Osteoblast (primary cell): Measurements from ENCODE around the gene LRRC28. TPM values are rescaled to one million over a fixed set of nuclear protein-coding genes. Genes with fewer than 3 reads are reported as not detected.
A peak's percentile ranks its signal among the peaks of the same experiment; 100 is the strongest.

Experiments
- DNase-seq: peaks from one replicate; pipeline ENCODE4 v3.0.0; 2011; ENCODE audit warnings: low spot score, mixed read lengths; ENCODE audit not compliant: insufficient read length; ENCODE audit errors: missing footprints
- H2AFZ ChIP-seq: 2 replicates; pipeline ENCODE4 v1.6.0; 2011; ENCODE audit warnings: mild to moderate bottlenecking, low read length
- H3K27ac ChIP-seq: 2 replicates; pipeline ENCODE4 v1.5.1; 2011; ENCODE audit warnings: mild to moderate bottlenecking, low read depth, low read length, moderate library complexity
- H3K27me3 ChIP-seq: 2 replicates; pipeline ENCODE4 v1.6.0; 2012; ENCODE audit warnings: mild to moderate bottlenecking, control low read depth, inconsistent platforms, low read length, moderate library complexity; ENCODE audit not compliant: insufficient read depth
- H3K36me3 ChIP-seq: 2 replicates; pipeline ENCODE4 v1.5.1; 2011; ENCODE audit warnings: mild to moderate bottlenecking, low read length, control low read depth, moderate library complexity; ENCODE audit not compliant: insufficient read depth
- H3K4me1 ChIP-seq: 2 replicates; pipeline ENCODE4 v1.5.1; 2011; ENCODE audit warnings: mild to moderate bottlenecking, low read length, control low read depth, moderate library complexity; ENCODE audit not compliant: insufficient read depth
- H3K4me2 ChIP-seq: 2 replicates; pipeline ENCODE4 v1.6.0; 2011; ENCODE audit warnings: mild to moderate bottlenecking, low read length; ENCODE audit not compliant: insufficient read depth
- H3K4me3 ChIP-seq: fragments of 200-600 bp; sonication (generic); 3 replicates; pipeline ENCODE4 v1.5.1; 2012; ENCODE audit warnings: mild to moderate bottlenecking, low read length, inconsistent platforms; ENCODE audit not compliant: insufficient read depth
- H3K79me2 ChIP-seq: 2 replicates; pipeline ENCODE4 v1.6.0; 2012; ENCODE audit warnings: mild to moderate bottlenecking, low read length, control low read depth, inconsistent platforms; ENCODE audit not compliant: insufficient read depth
- H3K9me3 ChIP-seq: 2 replicates; pipeline ENCODE4 v1.5.1; 2011; ENCODE audit warnings: low read depth, low read length, control low read depth
- H4K20me1 ChIP-seq: 2 replicates; pipeline ENCODE4 v1.6.0; 2012; ENCODE audit warnings: mild to moderate bottlenecking, low read length, control low read depth; ENCODE audit not compliant: insufficient read depth
- total RNA-seq: library from RNA; depleted of rRNA; stranded (reverse); fragments of >200 nt; gene quantifications from 2 replicates; pipeline ENCODE4 v1.2.3, GENCODE V29; 2012
- TF ChIP-seq, protein P1 (sequence below): IDR thresholded peaks from 2 replicates; pipeline ENCODE4 v1.5.1; 2011; ENCODE audit warnings: mild to moderate bottlenecking, low read depth, low read length, moderate library complexity; ENCODE audit errors: extremely low read depth

The LRRC28 gene
- total RNA-seq, 1 donor: 32.6 TPM

DNA sequence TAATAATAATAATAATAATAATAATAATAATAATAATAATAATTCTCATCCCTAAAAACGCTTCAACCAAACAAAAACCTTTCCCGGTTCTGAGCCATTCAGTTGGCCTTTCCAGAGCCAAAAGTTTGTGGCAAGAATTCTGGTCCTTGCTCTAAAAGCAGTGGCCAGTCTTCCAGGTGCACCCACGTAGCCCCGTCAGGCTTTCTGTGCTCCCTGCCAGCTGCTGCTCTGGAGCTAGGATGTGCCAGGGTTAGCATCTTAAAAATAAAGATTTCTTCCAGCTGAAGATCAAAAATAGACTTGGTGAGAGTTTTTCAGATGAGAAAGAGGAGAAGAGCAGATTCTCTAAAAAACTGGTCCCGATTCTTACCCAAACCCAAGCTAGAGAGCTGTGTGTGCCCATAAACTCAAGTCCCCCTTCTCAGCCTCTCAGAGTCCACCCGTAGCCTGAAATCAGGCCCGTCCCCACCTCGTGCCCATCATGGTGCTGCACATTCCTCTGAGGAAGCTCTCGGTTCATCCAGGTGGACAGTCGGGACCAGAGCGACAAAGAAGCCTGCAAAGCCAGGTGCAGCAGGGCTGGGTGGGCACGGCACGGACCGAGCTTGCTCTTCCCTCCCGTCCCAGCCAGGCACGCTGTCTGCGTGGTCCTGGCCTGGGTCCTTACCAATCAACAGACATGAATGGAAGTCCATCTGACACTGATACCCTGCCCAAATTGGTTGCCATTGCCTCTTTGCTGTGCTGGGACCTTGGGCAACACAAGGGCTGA, 155.6 kb downstream of the LRRC28 start:
- TF ChIP-seq, protein P1, sequence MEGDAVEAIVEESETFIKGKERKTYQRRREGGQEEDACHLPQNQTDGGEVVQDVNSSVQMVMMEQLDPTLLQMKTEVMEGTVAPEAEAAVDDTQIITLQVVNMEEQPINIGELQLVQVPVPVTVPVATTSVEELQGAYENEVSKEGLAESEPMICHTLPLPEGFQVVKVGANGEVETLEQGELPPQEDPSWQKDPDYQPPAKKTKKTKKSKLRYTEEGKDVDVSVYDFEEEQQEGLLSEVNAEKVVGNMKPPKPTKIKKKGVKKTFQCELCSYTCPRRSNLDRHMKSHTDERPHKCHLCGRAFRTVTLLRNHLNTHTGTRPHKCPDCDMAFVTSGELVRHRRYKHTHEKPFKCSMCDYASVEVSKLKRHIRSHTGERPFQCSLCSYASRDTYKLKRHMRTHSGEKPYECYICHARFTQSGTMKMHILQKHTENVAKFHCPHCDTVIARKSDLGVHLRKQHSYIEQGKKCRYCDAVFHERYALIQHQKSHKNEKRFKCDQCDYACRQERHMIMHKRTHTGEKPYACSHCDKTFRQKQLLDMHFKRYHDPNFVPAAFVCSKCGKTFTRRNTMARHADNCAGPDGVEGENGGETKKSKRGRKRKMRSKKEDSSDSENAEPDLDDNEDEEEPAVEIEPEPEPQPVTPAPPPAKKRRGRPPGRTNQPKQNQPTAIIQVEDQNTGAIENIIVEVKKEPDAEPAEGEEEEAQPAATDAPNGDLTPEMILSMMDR: no peak
- no peak overlapping the region for H3K4me3 ChIP-seq

DNA sequence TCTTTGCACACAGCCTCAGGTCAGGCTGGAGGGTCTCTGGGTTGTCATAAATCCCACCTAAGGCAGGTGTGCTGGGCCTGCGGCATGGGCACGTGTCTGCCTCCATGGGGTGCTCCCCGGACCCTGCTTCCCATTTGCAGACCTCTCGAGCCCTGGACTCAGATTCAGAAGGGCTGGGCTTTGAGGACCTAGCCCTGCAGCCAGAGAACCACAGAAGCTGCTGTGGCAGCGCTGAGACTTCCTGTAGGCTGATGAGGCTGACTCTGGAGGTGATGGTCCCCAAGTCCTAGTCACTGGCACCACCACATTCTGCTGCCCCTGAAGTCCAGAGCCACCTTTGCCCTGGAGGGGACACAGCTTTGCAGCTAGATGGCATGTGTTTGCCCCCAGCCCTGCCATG, 156.4 kb downstream of the LRRC28 start:
- Histone ChIP-seq H4K20me1 (peaks cover 3% of the 10 kb centered on the region), H3K27ac (no peak overlapping the region), H3K4me1 (peaks cover 15% of the 10 kb centered on the region), H3K9me3 (no peaks in the 10 kb centered on the region), H3K79me2 (no peaks in the 10 kb centered on the region), H3K4me3 (peak overlapping the region; percentile 41), H3K4me2 (peak overlapping the region; percentile 77), H3K36me3 (no peaks in the 10 kb centered on the region), H3K27me3 (no peaks in the 10 kb centered on the region), H2AFZ (peak overlapping the region; percentile 27)
- TF ChIP-seq, protein P1: no peak
- DNase-seq: no peak

More for the DNA sequence above, 155.6 kb downstream of the LRRC28 start:
- DNase-seq: no peak
- no peaks in the 10 kb centered on the region for H3K9me3 ChIP-seq
- no peak overlapping the region for H3K27ac ChIP-seq
- H3K4me2 ChIP-seq: no peak overlapping the region
- peaks cover 15% of the 10 kb centered on the region for H3K4me1 ChIP-seq
- no peaks in the 10 kb centered on the region for H3K36me3 ChIP-seq
- no peaks in the 10 kb centered on the region for H3K27me3 ChIP-seq
- H2AFZ ChIP-seq: no peak overlapping the region
- H3K79me2 ChIP-seq: no peaks in the 10 kb centered on the region
- H4K20me1 ChIP-seq: peaks cover 3% of the 10 kb centered on the region

DNA sequence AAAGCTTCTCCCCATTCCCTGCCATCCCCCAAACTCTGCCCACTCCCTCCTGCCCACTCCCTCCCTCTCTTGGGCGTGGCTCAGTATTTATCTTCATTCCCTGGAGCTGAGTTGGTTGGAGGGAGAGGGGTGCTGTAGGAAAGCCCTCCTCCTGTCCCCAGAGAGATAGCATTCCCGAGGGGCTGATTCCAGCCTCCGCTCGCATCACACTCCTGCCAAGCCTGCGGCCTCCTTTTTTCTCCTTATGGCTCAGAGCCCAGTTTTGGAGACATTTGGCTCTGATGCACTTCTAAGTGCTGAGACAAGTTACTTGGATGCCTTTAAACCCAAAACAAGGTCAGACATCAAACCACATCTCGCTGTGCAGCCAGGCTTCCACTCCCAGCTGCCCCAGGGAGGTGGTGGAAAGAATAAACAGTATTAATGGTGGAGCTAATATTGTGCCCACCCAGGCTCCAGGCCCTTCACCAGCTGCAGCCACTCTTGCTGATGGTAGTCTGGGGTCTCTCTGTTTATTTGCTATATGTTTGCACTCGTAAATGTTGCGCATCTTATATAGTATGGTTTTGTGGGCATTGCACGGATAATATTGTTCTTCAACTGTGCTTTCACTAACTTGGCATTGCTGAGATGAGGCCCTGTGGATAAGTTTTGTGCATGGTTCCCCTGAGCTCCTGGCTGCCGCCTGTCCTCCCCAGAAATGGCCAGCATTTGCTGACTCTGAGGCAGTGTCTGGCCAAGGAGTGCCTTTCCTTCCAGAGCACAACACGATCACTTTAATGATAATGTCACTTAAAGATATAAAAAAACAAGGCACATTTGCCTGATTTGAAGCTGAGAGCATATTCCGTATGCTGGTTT, 157.2 kb downstream of the LRRC28 start:
- peak overlapping the region; percentile 44 for H2AFZ ChIP-seq

More for the DNA sequence above, 157.2 kb downstream of the LRRC28 start:
- H3K79me2 ChIP-seq: no peaks in the 10 kb centered on the region
- TF ChIP-seq, protein P1: no peak
- H3K36me3 ChIP-seq: no peaks in the 10 kb centered on the region
- H3K27me3 ChIP-seq: no peaks in the 10 kb centered on the region
- H3K4me2 ChIP-seq: peak overlapping the region; percentile 77
- peaks cover 15% of the 10 kb centered on the region for H3K4me1 ChIP-seq
- peaks cover 3% of the 10 kb centered on the region for H4K20me1 ChIP-seq
- peak overlapping the region; percentile 11 for H3K27ac ChIP-seq
- peak overlapping the region; percentile 41 for H3K4me3 ChIP-seq
- no peaks in the 10 kb centered on the region for H3K9me3 ChIP-seq
- peak; percentile 93 for DNase-seq
